ENCODE measurements around the gene MBOAT7.

MBOAT7 gene

GRCh38 chr19:54128796-54129616 is 60.4 kb downstream of the MBOAT7 start:
- TF ChIP-seq, protein P1, sequence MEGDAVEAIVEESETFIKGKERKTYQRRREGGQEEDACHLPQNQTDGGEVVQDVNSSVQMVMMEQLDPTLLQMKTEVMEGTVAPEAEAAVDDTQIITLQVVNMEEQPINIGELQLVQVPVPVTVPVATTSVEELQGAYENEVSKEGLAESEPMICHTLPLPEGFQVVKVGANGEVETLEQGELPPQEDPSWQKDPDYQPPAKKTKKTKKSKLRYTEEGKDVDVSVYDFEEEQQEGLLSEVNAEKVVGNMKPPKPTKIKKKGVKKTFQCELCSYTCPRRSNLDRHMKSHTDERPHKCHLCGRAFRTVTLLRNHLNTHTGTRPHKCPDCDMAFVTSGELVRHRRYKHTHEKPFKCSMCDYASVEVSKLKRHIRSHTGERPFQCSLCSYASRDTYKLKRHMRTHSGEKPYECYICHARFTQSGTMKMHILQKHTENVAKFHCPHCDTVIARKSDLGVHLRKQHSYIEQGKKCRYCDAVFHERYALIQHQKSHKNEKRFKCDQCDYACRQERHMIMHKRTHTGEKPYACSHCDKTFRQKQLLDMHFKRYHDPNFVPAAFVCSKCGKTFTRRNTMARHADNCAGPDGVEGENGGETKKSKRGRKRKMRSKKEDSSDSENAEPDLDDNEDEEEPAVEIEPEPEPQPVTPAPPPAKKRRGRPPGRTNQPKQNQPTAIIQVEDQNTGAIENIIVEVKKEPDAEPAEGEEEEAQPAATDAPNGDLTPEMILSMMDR (conservative IDR thresholded peaks at IDR 0.05; ENCODE audit: low read depth, low read length), result no peak
- DNase-seq (ENCODE audit: low read depth), result no peak
- no peak overlapping the region for H3K4me3 ChIP-seq (ENCODE audit: low read length)

- TF ChIP-seq, protein P1 (conservative IDR thresholded peaks at IDR 0.05; ENCODE audit: low read depth, low read length), result no peak
- H3K4me3 ChIP-seq (ENCODE audit: low read length), result no peak overlapping the region
- no peak for DNase-seq (ENCODE audit: low read depth)
These were observed 61.0 kb downstream of the MBOAT7 start for GRCh38 chr19:54128441-54128725.

DNA sequence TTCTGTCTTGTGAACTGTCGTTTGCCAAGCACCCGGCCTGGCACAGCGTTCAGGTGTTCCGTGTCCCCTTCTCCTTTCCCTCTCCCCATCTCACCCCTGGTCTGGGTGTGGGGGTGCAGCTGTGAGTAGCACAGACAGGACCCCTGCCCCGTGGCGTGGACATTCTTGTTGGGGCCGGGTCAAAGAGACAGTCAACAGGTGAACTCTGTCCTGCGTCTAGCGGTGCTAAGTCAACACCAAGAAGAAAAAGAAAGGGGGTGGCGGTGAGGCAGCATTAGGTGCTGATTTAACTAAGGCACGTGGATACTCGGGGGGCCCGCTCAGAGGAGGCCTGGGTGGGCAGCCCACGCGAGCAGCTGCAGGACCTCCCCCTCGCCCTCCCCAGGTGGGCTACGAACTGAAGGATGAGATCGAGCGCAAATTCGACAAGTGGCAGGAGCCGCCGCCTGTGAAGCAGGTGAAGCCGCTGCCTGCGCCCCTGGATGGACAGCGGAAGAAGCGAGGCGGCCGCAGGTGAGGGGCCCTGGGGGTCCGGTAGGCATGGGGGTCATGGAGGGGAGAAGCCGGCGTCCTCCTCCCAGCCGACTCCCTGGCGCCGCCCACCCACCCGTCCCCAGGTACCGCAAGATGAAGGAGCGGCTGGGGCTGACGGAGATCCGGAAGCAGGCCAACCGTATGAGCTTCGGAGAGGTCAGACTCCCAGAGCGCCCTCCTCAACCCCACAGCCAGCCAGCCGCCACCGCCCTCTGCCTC is 61.5 kb downstream of the MBOAT7 start:
- no peak overlapping the region for H3K4me3 ChIP-seq (ENCODE audit: low read length)
- DNase-seq (ENCODE audit: low read depth), result no peak
- TF ChIP-seq, protein P1 (conservative IDR thresholded peaks at IDR 0.05; ENCODE audit: low read depth, low read length), result no peak

- TF ChIP-seq, protein P1 (conservative IDR thresholded peaks at IDR 0.05; ENCODE audit: low read depth, low read length), result no peak
- DNase-seq (ENCODE audit: low read depth), result no peak
- no peak overlapping the region for H3K4me3 ChIP-seq (ENCODE audit: low read length)
These were observed 63.7 kb downstream of the MBOAT7 start for GRCh38 chr19:54125713-54126112.

DNA sequence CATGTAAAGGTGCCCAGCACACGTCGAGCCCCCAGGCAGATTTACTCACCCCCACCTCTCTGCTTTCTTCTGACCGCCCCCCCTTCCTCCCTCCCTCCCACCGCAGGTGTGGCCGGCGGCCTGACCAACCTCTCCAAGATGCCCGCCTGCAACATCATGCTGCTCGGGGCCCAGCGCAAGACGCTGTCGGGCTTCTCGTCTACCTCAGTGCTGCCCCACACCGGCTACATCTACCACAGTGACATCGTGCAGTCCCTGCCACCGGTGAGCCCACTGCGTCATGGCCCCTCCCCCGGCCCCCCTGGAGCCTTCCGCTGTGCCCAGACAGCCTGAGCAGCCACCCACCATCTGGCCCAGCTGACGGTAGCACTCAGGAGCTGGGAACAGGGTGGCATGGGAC is 65.0 kb downstream of the MBOAT7 start:
- TF ChIP-seq, protein P1 (conservative IDR thresholded peaks at IDR 0.05; ENCODE audit: low read depth, low read length), result no peak
- no peak overlapping the region for H3K4me3 ChIP-seq (ENCODE audit: low read length)
- no peak for DNase-seq (ENCODE audit: low read depth)

DNA sequence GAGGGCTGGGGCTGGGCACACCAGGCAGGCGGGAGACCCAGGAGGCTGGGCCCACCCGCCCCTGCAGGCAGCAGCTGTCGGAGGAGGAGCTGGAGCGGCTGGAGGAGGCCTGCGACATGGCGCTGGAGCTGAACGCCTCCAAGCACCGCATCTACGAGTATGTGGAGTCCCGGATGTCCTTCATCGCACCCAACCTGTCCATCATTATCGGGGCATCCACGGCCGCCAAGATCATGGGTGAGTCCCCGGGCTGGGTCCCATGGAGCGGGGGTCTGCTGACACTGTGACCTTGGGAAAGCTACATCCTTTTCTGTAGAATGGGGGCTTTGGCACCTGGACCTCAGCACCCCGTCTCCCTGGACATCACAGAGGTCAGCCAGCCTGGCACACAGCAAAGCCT is 65.7 kb downstream of the MBOAT7 start:
- no peak overlapping the region for H3K4me3 ChIP-seq (ENCODE audit: low read length)
- TF ChIP-seq, protein P1 (conservative IDR thresholded peaks at IDR 0.05; ENCODE audit: low read depth, low read length), result no peak
- no peak for DNase-seq (ENCODE audit: low read depth)
